Endothelial cell of umbilical vein (primary cell): ENCODE results near the gene APLP2. TPM values are rescaled to one million over a fixed set of nuclear protein-coding genes. Genes with fewer than 3 reads are reported as not detected.

ENCODE experiments used
- BruUV-seq: library from RNA; stranded (reverse); fragments of 400-500 nt; replicated peaks from 2 replicates; lab custom pipeline; 2021; lab: Mats Ljungman, UMichigan
- CTCF ChIA-PET: fragments of 300-600, 350-600 bp; sonication (Branson Sonifier 250); formaldehyde crosslinking; loops from one replicate; lab custom pipeline; 2021; ENCODE audit warnings: antibody characterized with exemption, inconsistent platforms; lab: Charles Lee
- POLR2A ChIA-PET: fragments of 300-600, 350-600 bp; sonication (Branson Sonifier 250); formaldehyde crosslinking; loops from one replicate; lab custom pipeline; 2021; ENCODE audit warnings: antibody characterized with exemption, inconsistent platforms; lab: Charles Lee
- DNase-seq: peaks from one replicate; pipeline ENCODE4 v3.0.0-alpha.2; 2011; ENCODE audit warnings: low read depth, low spot score
- FAIRE-seq: peaks from 2 replicates; lab custom pipeline; 2011; peaks lifted over from hg19 to GRCh38; lab: Jason Lieb, UNC
- H2AFZ ChIP-seq: 2 replicates; pipeline ENCODE4 v1.6.0; 2012; ENCODE audit warnings: low read depth, low read length, control low read depth, inconsistent platforms
- H3K27ac ChIP-seq: 2 replicates; pipeline ENCODE4 v1.5.1; 2011; ENCODE audit warnings: low read depth, mild to moderate bottlenecking, control low read depth, low read length, moderate library complexity; ENCODE audit not compliant: insufficient read depth
- H3K27me3 ChIP-seq, 2 experiments: 2 replicates each; pipeline versions ENCODE4 v1.6.0 to v1.6.1; 2011; ENCODE audit warnings: low read length in 2 of 2, mixed read lengths in 1 of 2; ENCODE audit not compliant: control insufficient read depth in 2 of 2, insufficient read depth in 2 of 2
- H3K36me3 ChIP-seq, 2 experiments: 2 replicates in 1 of 2; 3 replicates in 1 of 2; pipeline ENCODE4 v1.5.1; 2011; ENCODE audit warnings: low read length in 2 of 2, mild to moderate bottlenecking in 1 of 2, moderate library complexity in 1 of 2; ENCODE audit not compliant: control insufficient read depth in 2 of 2, insufficient read depth in 2 of 2; ENCODE audit errors: extremely low read depth in 1 of 2
- H3K4me1 ChIP-seq: 3 replicates; pipeline ENCODE4 v1.5.1; 2011; ENCODE audit warnings: mild to moderate bottlenecking, low read length; ENCODE audit not compliant: control insufficient read depth, insufficient read depth; ENCODE audit errors: extremely low read depth
- H3K4me2 ChIP-seq: 2 replicates; pipeline ENCODE4 v1.6.1; 2011; ENCODE audit warnings: low read length, control low read depth, mixed read lengths; ENCODE audit not compliant: insufficient read depth
- H3K4me3 ChIP-seq, 3 experiments: fragments of 200-600 bp in 1 of 3; sonication (generic), shearing (Covaris generic) in 1 of 3; replicated peaks in 1 of 3; 2 replicates each; pipeline ENCODE4 v1.5.1; 2011 to 2016; ENCODE audit warnings: control low read depth in 3 of 3, low read length in 3 of 3, mild to moderate bottlenecking in 2 of 3, inconsistent platforms in 1 of 3, low read depth in 1 of 3, moderate library complexity in 1 of 3; ENCODE audit not compliant: insufficient read depth in 1 of 3
- H3K79me2 ChIP-seq: 2 replicates; pipeline ENCODE4 v1.6.0; 2012; ENCODE audit warnings: low read length, inconsistent platforms; ENCODE audit not compliant: control insufficient read depth, insufficient read depth
- H3K9ac ChIP-seq: replicated peaks from 2 replicates; pipeline ENCODE3; 2011; ENCODE audit warnings: low read length, control low read depth; ENCODE audit not compliant: insufficient read depth; ENCODE audit errors: extremely low read depth
- H3K9me1 ChIP-seq: replicated peaks from 3 replicates; pipeline ENCODE4 v1.6.0; 2011; ENCODE audit warnings: mild to moderate bottlenecking, low read length; ENCODE audit not compliant: control insufficient read depth, insufficient read depth; ENCODE audit errors: extremely low read depth
- H3K9me3 ChIP-seq: replicated peaks from 2 replicates; pipeline ENCODE4 v1.5.1; 2012; ENCODE audit warnings: low read length, inconsistent platforms; ENCODE audit not compliant: control insufficient read depth, insufficient read depth
- H4K20me1 ChIP-seq: replicated peaks from 2 replicates; pipeline ENCODE3; 2011; ENCODE audit warnings: mild to moderate bottlenecking, low read length; ENCODE audit not compliant: control insufficient read depth, insufficient read depth; ENCODE audit errors: extremely low read depth
- CTCF ChIP-seq, 2 donors: IDR thresholded peaks; 1 replicate in 1 of 2; 2 replicates in 1 of 2; pipeline ENCODE4 v1.5.1; 2011; ENCODE audit warnings: low read length in 2 of 2, mild to moderate bottlenecking in 2 of 2, moderate library complexity in 2 of 2, control low read depth in 1 of 2, inconsistent platforms in 1 of 2, low read depth in 1 of 2; ENCODE audit not compliant: insufficient read depth in 1 of 2; ENCODE audit errors: extremely low read depth in 1 of 2
- EZH2 ChIP-seq: IDR thresholded peaks from 2 replicates; pipeline ENCODE4 v1.6.1; 2012; ENCODE audit warnings: borderline replicate concordance, low read depth, mild to moderate bottlenecking, moderate library complexity, low read length, inconsistent platforms; ENCODE audit not compliant: severe bottlenecking
- FOS ChIP-seq: IDR thresholded peaks from 2 replicates; pipeline ENCODE4 v1.6.1; 2011; ENCODE audit warnings: mild to moderate bottlenecking, low read length, moderate library complexity, borderline replicate concordance; ENCODE audit not compliant: insufficient read depth
- GATA2 ChIP-seq: IDR thresholded peaks from 2 replicates; pipeline ENCODE4 v1.7.0; 2011; ENCODE audit warnings: low read depth, mild to moderate bottlenecking, moderate library complexity, mixed read lengths, low read length; ENCODE audit not compliant: insufficient read length, insufficient read depth
- JUN ChIP-seq: IDR thresholded peaks from 2 replicates; pipeline ENCODE4 v1.6.1; 2011; ENCODE audit warnings: borderline replicate concordance, low read depth; ENCODE audit not compliant: insufficient read length, insufficient read depth
- MAX ChIP-seq: IDR thresholded peaks from 2 replicates; pipeline ENCODE4 v1.6.1; 2011; ENCODE audit not compliant: insufficient read depth, insufficient read length
- MYC ChIP-seq: IDR thresholded peaks from one replicate; pipeline ENCODE4 v1.6.1; 2011; ENCODE audit warnings: mild to moderate bottlenecking, low read depth, low read length
- POLR2A ChIP-seq: IDR thresholded peaks from 2 replicates; pipeline ENCODE4 v1.6.1; 2012; ENCODE audit warnings: low read depth, mild to moderate bottlenecking, control low read depth, low read length
- POLR2AphosphoS5 ChIP-seq: IDR thresholded peaks from 2 replicates; pipeline ENCODE4 v1.6.1; 2012; ENCODE audit warnings: low read depth, mild to moderate bottlenecking, control low read depth, low read length, moderate library complexity; ENCODE audit not compliant: insufficient read depth
- dilution Hi-C: fragments of 300-500 bp; cut with MboI; formaldehyde crosslinking; loops from one replicate; pipeline ENCODE4 v1.15.0; 2019; ENCODE audit warnings: low sequenced_read_pairs; ENCODE audit not compliant: extremely low pct_ligation_motif_present
- intact Hi-C: fragments of 100-400 bp; cut with micrococcal nuclease; formaldehyde crosslinking; loops from one replicate; pipeline ENCODE4 v1.10.0; 2022
- polyA plus RNA-seq, 4 experiments: library from polyadenylated mRNA; depleted of rRNA in 3 of 4; stranded (reverse) in 3 of 4; unstranded in 1 of 4; fragments of >200 nt; gene quantifications; 2 replicates each; pipeline versions ENCODE4 v1.2.1 to v1.2.3, GENCODE V29; 2011 to 2012; ENCODE audit warnings: missing spikeins in 1 of 4
- total RNA-seq: library from RNA; stranded (reverse); gene quantifications from 2 replicates; pipeline ENCODE4 v1.2.3, GENCODE V29; 2021

The APLP2 gene
- total and polyA plus RNA-seq, 2 donors (not counting 3 experiments of a cell fraction or from before 2014, with no cell fraction given): 493 to 543 TPM

- Histone ChIP-seq H3K9ac (no peak overlapping the region), H3K9me1 (no peaks in the 10 kb centered on the region), H2AFZ (no peak overlapping the region), H3K4me3 (no peak overlapping the region), H3K36me3 (peaks cover 23 to 42% of the 10 kb centered on the region in 2 experiments), H4K20me1 (no peaks in the 10 kb centered on the region), H3K9me3 (no peaks in the 10 kb centered on the region), H3K27ac (no peak overlapping the region), H3K79me2 (peaks cover 7% of the 10 kb centered on the region), H3K4me2 (no peak overlapping the region), H3K27me3 (no peaks in the 10 kb centered on the region), H3K4me1 (peaks cover 5% of the 10 kb centered on the region)
- TF ChIP-seq MAX (no peak), JUN (no peak), EZH2 (no peak)
- dilution Hi-C loops (no loop called here), intact Hi-C loops (no loop called here)
- BruUV-seq: no TSS peak
- no peak for FAIRE-seq
- DNase-seq: no peak
- CTCF ChIA-PET: interaction anchor here (1.0 to 1.1 kb wide), 2 partner anchors 9 to 10 kb away, joined by 3 to 5 read pairs; no protein-coding TSS in a partner anchor
- POLR2A ChIA-PET: no interaction called here
Observed at GRCh38 chr11:130141561-130142341, 72.1 kb downstream of the APLP2 start.

GRCh38 chr11:130144141-130144540 lies 74.4 kb downstream of the APLP2 start:
- CTCF ChIA-PET: interaction anchor here (3.8 kb wide), 1 partner anchor 219 kb away, joined by 77 read pairs; no protein-coding TSS in a partner anchor
- intact Hi-C loops: no loop called here
- POLR2A ChIA-PET: no interaction called here
- DNase-seq (no peak), FAIRE-seq (no peak)
- H3K9me1 ChIP-seq: no peaks in the 10 kb centered on the region
- no peak overlapping the region for H3K9ac ChIP-seq
- peaks cover 14 to 31% of the 10 kb centered on the region in 2 experiments for H3K36me3 ChIP-seq
- H3K27ac ChIP-seq: no peak overlapping the region
- peaks cover under 1% of the 10 kb centered on the region for H3K79me2 ChIP-seq
- no peaks in the 10 kb centered on the region for H3K27me3 ChIP-seq
- peaks cover 6% of the 10 kb centered on the region for H3K4me1 ChIP-seq
- no peak overlapping the region for H3K4me2 ChIP-seq
- no peak overlapping the region for H2AFZ ChIP-seq
- no peaks in the 10 kb centered on the region for H3K9me3 ChIP-seq
- no peak overlapping the region for H3K4me3 ChIP-seq
- TF ChIP-seq CTCF (IDR thresholded peaks at IDR 0.05; ENCODE audit: extremely low read depth in 1 of 2, insufficient read depth in 1 of 2, low read depth in 1 of 2, low read length in 2 of 2): no peak
- no peak for TF ChIP-seq EZH2
- no peak for TF ChIP-seq JUN
- TF ChIP-seq FOS: no peak
- no peak for TF ChIP-seq POLR2A
- TF ChIP-seq MAX: no peak
- no peak for TF ChIP-seq GATA2
- no peak for TF ChIP-seq POLR2AphosphoS5
- TF ChIP-seq MYC: no peak
- dilution Hi-C loops: no loop called here
- no peaks in the 10 kb centered on the region for H4K20me1 ChIP-seq
- TSS peak; percentile 79 for BruUV-seq
